ENCODE measurements around the gene CHCHD3.

- TF ChIP-seq POLR2A (IDR thresholded peaks at IDR 0.05; ENCODE audit: low read depth, low read length) (no peak), POLR2AphosphoS5 (IDR thresholded peaks at IDR 0.05; ENCODE audit: low read depth, low read length) (no peak), TAF1 (IDR thresholded peaks at IDR 0.05; ENCODE audit: low read depth, low read length) (no peak)
Measured at GRCh38 chr7:132842478-132842877, 239.4 kb downstream of the CHCHD3 start.
